HG03442 (cell line): ENCODE measurements around the gene JTB.
A peak's percentile ranks its signal among the peaks of the same experiment; 100 is the strongest.
"Not testable (repeated sequence)": the region's sequence is repeated elsewhere in the genome, so short reads cannot be mapped to it uniquely, and the experiment has no call there.

ENCODE experiments used
- ATAC-seq: cut with Tn5 transposase; IDR thresholded peaks from one replicate; pipeline ENCODE4 v1.9.1; 2021; ENCODE audit warnings: mild to moderate bottlenecking, moderate library complexity; ENCODE audit not compliant: unreplicated experiment

The JTB gene

GRCh38 chr1:153979091-153979490 lies 1.6 kb upstream of the JTB start:
- not testable (repeated sequence) for ATAC-seq

- ATAC-seq = no peak
Measured at GRCh38 chr1:153978274-153978909, 918 bp upstream of the JTB start.

GRCh38 chr1:153976819-153977249 lies 640 bp downstream of the JTB start:
- no peak for ATAC-seq

GRCh38 chr1:153973525-153973924 lies 3.9 kb downstream of the JTB start:
- ATAC-seq = no peak

- ATAC-seq = no peak
Measured at GRCh38 chr1:153973071-153973470, 4.4 kb downstream of the JTB start.

GRCh38 chr1:153970346-153970745 lies 7.1 kb downstream of the JTB start:
- ATAC-seq = no peak

- no peak for ATAC-seq
Measured at GRCh38 chr1:153968972-153969371, 8.5 kb downstream of the JTB start.

- ATAC-seq = no peak
Measured at GRCh38 chr1:153968408-153968807, 9.1 kb downstream of the JTB start.

GRCh38 chr1:153968000-153968363 lies 9.5 kb downstream of the JTB start:
- no peak for ATAC-seq

GRCh38 chr1:153967107-153967999 lies 10.1 kb downstream of the JTB start, which contains the start of gene CREB3L4:
Gene CREB3L4, plus strand, starts transcription at chr1:153967902. Its CDS starts 624 bp downstream, at chr1:153968526.
- peak; percentile 63 for ATAC-seq

GRCh38 chr1:153963850-153964331 lies 13.6 kb downstream of the JTB start:
- ATAC-seq = no peak

GRCh38 chr1:153963030-153963849 lies 14.2 kb downstream of the JTB start, which contains the start of gene SLC39A1:
Gene SLC39A1, minus strand, starts transcription at chr1:153963537. Its CDS starts 822 bp downstream, at chr1:153962715.
- peak; percentile 44 for ATAC-seq

GRCh38 chr1:153962088-153963029 lies 15.1 kb downstream of the JTB start:
- ATAC-seq = no peak

GRCh38 chr1:153961421-153961820 lies 16.1 kb downstream of the JTB start:
- no peak for ATAC-seq

- no peak for ATAC-seq
Measured at GRCh38 chr1:153960206-153960605, 17.3 kb downstream of the JTB start.

GRCh38 chr1:153959454-153959853 lies 18.0 kb downstream of the JTB start:
- no peak for ATAC-seq

GRCh38 chr1:153958961-153959260 lies 18.6 kb downstream of the JTB start:
- ATAC-seq = no peak

- peak; percentile 73 for ATAC-seq
Measured at GRCh38 chr1:153958111-153958960, 19.1 kb downstream of the JTB start, which contains the start of gene CRTC2. Gene CRTC2, minus strand, starts transcription at chr1:153958612. Its CDS starts 115 bp downstream, at chr1:153958497.

- peak; percentile 5 for ATAC-seq
Measured at GRCh38 chr1:153957744-153958110, 19.7 kb downstream of the JTB start.
